ENCODE measurements around the gene ERGIC2. TPM values are rescaled to one million over a fixed set of nuclear protein-coding genes. Genes with fewer than 3 reads are reported as not detected.
"Not testable (repeated sequence)": the region's sequence is repeated elsewhere in the genome, so short reads cannot be mapped to it uniquely, and the experiment has no call there.

ERGIC2 gene
- total RNA-seq, 2 donors from 2014 or later, result 27.9 to 56.8 TPM

DNA sequence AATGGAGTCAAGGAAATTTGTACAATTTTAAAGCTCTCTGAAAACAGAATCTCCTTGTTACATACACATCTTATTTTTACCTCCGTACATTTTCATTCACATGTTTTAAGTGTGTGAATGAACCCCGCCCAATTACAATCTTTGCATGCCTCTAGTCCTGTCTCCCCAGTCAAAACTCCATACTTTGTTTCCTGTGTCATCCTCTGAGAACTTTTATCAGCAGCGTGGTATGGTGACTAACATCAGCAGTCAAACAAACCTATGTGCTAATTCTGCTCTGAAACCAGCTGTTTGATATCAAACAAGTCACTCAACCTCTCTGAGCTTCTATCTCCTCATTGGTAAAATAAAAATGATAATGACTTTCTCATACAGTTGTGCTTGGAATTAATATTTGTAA, 15.8 kb upstream of the ERGIC2 start:
- Histone ChIP-seq H3K36me3 (no peaks in the 10 kb centered on the region), H3K4me1 (replicated peaks) (no peaks in the 10 kb centered on the region), H3K27me3 (replicated peaks; ENCODE audit: insufficient read depth) (no peaks in the 10 kb centered on the region), H3K4me3 (no peak overlapping the region), H3K9me3 (no peaks in the 10 kb centered on the region), H3K27ac (no peak overlapping the region)
- intact Hi-C loops (cut with DNase I), result no loop called here
- DNase-seq (ENCODE audit: low spot score), result no peak
- TF ChIP-seq, protein P1, sequence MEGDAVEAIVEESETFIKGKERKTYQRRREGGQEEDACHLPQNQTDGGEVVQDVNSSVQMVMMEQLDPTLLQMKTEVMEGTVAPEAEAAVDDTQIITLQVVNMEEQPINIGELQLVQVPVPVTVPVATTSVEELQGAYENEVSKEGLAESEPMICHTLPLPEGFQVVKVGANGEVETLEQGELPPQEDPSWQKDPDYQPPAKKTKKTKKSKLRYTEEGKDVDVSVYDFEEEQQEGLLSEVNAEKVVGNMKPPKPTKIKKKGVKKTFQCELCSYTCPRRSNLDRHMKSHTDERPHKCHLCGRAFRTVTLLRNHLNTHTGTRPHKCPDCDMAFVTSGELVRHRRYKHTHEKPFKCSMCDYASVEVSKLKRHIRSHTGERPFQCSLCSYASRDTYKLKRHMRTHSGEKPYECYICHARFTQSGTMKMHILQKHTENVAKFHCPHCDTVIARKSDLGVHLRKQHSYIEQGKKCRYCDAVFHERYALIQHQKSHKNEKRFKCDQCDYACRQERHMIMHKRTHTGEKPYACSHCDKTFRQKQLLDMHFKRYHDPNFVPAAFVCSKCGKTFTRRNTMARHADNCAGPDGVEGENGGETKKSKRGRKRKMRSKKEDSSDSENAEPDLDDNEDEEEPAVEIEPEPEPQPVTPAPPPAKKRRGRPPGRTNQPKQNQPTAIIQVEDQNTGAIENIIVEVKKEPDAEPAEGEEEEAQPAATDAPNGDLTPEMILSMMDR (IDR thresholded peaks at IDR 0.05), result no peak
- TF ChIP-seq POLR2AphosphoS5 (IDR thresholded peaks at IDR 0.05) (no peak), POLR2A (IDR thresholded peaks at IDR 0.05) (no peak)
- 81% methylated on average over 3 of the region's 3 CpGs for WGBS

DNA sequence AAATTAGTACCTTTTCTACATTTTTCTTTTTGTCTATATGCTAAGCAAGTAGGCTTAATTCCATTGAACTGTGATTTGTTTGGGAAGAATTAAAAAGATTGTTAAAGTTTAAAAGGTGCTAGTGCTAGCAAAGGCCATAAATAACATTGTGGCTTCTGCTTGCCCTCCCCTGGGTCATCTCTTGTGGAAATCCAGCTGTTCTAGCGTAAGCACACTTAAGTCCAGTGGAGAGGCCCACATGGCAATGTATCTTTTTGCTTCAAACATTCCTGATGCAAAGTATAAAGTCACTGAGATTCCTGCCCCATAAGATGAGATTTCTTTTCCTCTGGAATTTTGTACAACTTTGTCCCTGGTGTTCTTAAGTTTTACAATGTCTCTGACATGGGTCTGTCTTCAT, 14.4 kb upstream of the ERGIC2 start:
- no peaks in the 10 kb centered on the region for H3K9me3 ChIP-seq
- intact Hi-C loops (cut with DNase I), result no loop called here
- no peaks in the 10 kb centered on the region for H3K27me3 ChIP-seq (replicated peaks; ENCODE audit: insufficient read depth)
- no peaks in the 10 kb centered on the region for H3K4me1 ChIP-seq (replicated peaks)
- no peak for TF ChIP-seq POLR2A (IDR thresholded peaks at IDR 0.05)
- no peak for TF ChIP-seq POLR2AphosphoS5 (IDR thresholded peaks at IDR 0.05)
- TF ChIP-seq, protein P1 (IDR thresholded peaks at IDR 0.05), result no peak
- H3K4me3 ChIP-seq, result no peak overlapping the region
- H3K36me3 ChIP-seq, result no peaks in the 10 kb centered on the region
- DNase-seq (ENCODE audit: low spot score), result no peak
- WGBS, result 80% methylated on average over 1 of the region's 1 CpG
- no peak overlapping the region for H3K27ac ChIP-seq

DNA sequence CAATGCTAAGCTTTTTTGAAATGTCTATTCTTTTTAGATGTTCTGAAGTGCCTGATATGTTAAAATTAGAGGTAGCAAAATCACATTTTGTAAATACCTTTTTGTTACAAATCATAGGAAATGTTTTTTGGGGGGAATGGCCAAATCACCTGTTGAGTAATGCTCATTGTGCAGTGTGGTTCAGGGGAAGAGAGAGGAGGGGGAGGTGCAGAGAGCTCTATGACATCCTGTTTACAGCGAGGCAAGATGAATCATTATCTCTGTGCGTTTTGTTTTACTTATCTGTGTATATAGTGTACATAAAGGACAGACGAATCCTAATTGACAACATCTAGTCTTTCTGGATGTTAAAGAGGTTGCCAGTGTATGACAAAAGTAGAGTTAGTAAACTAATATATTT, 9.4 kb upstream of the ERGIC2 start:
- intact Hi-C loops (cut with DNase I); H3K36me3 ChIP-seq; H3K4me3 ChIP-seq; H3K4me1 ChIP-seq (replicated peaks); H3K27me3 ChIP-seq (replicated peaks; ENCODE audit: insufficient read depth); DNase-seq (ENCODE audit: low spot score); H3K27ac ChIP-seq; H3K9me3 ChIP-seq: not testable (repeated sequence)
- 30% methylated on average over 3 of the region's 3 CpGs for WGBS

DNA sequence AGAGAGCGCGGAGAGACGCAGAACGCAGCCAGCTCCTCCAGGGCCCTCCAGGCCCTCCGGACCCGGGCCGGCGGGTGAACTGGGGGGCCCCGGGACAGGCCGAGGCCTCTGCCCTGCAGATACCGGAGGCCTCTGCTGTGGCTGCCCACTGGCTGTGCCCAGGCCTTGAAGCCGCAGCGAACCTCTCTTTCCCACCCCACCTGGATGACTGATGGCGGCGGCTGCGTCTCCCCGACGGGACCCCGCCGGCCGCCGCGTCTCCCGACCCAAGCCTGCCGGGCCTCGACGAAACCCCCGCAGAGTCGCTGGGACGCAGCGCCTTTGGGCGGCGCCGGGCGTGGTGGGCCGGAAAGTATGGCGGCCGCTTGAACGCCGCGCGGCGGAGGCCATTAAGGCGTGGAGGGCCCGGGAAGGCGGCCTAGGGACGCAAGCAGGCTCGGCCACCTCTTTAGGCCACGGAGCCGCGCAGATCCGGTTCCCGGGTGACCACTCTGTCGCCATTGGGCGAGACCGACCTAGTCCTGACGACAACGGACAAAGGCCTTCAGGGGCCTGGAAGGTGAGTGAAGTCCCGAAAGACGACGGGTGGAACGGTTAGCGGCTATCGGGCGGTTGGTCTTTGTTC, 8.4 kb upstream of the ERGIC2 start:
- WGBS, result 97% methylated on average over 65 of the region's 65 CpGs
- no peaks in the 10 kb centered on the region for H3K27me3 ChIP-seq (replicated peaks; ENCODE audit: insufficient read depth)
- H3K9me3 ChIP-seq, result no peaks in the 10 kb centered on the region
- no peaks in the 10 kb centered on the region for H3K36me3 ChIP-seq
- no peak overlapping the region for H3K4me3 ChIP-seq
- H3K4me1 ChIP-seq (replicated peaks), result no peaks in the 10 kb centered on the region
- intact Hi-C loops (cut with DNase I), result no loop called here
- no peak for DNase-seq (ENCODE audit: low spot score)
- TF ChIP-seq POLR2A (IDR thresholded peaks at IDR 0.05), result no peak
- TF ChIP-seq, protein P1 (IDR thresholded peaks at IDR 0.05), result no peak
- no peak for TF ChIP-seq POLR2AphosphoS5 (IDR thresholded peaks at IDR 0.05)
- H3K27ac ChIP-seq, result no peak overlapping the region

DNA sequence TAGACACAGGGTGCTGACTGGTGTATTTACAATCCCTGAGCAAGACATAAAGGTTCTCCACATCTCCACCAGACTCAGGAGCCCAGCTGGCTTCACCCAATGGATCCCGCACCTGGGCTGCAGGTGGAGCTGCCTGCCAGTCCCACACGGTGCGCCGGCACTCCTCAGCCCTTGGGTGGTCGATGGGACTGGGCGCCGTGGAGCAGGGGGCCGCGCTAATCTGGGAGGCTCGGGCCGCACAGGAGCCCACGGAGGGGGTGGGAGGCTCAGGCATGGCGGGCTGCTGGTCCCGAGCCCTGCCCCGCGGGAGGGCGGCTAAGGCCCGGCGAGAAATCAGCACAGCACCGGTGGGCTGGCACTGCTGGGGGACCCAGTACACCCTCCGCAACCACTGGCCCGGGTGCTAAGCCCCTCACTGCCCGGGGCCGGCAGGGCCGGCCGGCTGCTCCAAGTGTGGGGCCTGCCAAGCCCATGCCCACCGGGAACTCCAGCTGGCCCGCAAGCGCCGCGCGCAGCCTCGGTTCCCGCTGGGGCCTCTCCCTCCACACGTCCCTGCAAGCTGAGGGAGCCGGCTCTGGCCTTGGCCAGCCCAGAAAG, 5.2 kb upstream of the ERGIC2 start:
- H3K9me3 ChIP-seq; DNase-seq (ENCODE audit: low spot score); H3K36me3 ChIP-seq; H3K4me1 ChIP-seq (replicated peaks); H3K4me3 ChIP-seq; H3K27me3 ChIP-seq (replicated peaks; ENCODE audit: insufficient read depth); H3K27ac ChIP-seq; intact Hi-C loops (cut with DNase I): not testable (repeated sequence)
- WGBS, result 98% methylated on average over 32 of the region's 36 CpGs

DNA sequence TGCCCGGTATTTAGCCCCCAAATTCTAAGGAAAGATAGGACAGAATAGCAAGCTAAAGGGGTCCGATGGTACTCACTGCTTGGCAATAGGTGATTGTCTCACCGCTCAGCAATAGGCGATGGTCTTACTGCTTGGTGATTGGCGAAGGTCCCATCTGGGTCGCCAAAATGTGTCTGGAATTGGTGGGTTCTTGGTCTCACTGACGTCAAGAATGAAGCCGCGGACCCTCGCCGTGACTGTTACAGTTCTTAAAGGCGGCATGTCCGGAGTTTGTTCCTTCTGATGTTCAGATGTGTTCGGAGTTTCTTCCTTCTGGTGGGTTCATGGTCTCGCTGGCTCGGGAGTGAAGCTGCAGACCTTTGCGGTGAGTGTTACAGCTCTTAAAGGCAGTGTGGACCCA, 4.2 kb upstream of the ERGIC2 start:
- DNase-seq (ENCODE audit: low spot score); H3K4me1 ChIP-seq (replicated peaks); H3K9me3 ChIP-seq; H3K27me3 ChIP-seq (replicated peaks; ENCODE audit: insufficient read depth); H3K4me3 ChIP-seq; intact Hi-C loops (cut with DNase I); H3K27ac ChIP-seq; H3K36me3 ChIP-seq: not testable (repeated sequence)
- 94% methylated on average over 16 of the region's 17 CpGs for WGBS
